T-helper 2 cell treated with Interferon-gamma antibody and Interleukin-4, amounts not matched to agents 5 μg/mL and 100 μg/mL, for 36 hours (primary cell): ENCODE data around the gene CCL14.

Source experiments
- DNase-seq: peaks from one replicate; pipeline ENCODE4 v3.0.0; 2021; ENCODE audit warnings: low spot score
- H3K27ac Mint-ChIP-seq: one replicate; pipeline ENCODE4 v1.8.0; 2021; ENCODE audit warnings: mild to moderate bottlenecking, mixed read lengths
- H3K27me3 Mint-ChIP-seq: one replicate; pipeline ENCODE4 v1.8.0; 2021; ENCODE audit warnings: low read depth, mixed read lengths
- H3K36me3 Mint-ChIP-seq: one replicate; pipeline ENCODE4 v1.8.0; 2021; ENCODE audit warnings: low read depth, mixed read lengths
- H3K4me1 Mint-ChIP-seq: one replicate; pipeline ENCODE4 v1.8.0; 2021; ENCODE audit warnings: low read depth, mixed read lengths
- H3K4me3 Mint-ChIP-seq: one replicate; pipeline ENCODE4 v1.8.0; 2022; ENCODE audit warnings: mild to moderate bottlenecking, moderate library complexity, mixed read lengths
- H3K9me3 Mint-ChIP-seq: one replicate; pipeline ENCODE4 v1.8.0; 2021; ENCODE audit warnings: mixed read lengths

The CCL14 gene

DNA sequence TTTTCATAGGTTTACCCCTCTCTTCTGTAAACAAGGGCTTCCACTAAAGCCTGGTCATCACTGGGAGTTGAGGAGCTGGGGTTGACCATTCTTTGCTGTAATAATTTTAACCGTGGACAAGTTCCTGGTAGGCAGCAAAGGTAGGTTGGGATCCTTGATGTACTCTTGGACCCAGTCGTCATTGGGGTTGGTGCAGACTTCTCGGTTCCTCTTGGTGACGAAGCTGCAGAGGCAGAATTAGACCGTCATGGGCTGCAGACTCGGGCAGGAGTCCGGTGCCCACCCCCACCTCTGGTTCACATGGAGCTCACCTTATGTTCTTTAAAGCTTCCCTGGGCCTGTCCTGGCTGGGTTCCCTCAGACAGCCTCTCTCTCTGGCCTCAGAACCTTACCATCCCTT is 9.0 kb downstream of the CCL14 start:
- no peak overlapping the region for H3K27ac Mint-ChIP-seq
- H3K4me3 Mint-ChIP-seq: no peak overlapping the region
- H3K9me3 Mint-ChIP-seq: no peaks in the 10 kb centered on the region
- no peaks in the 10 kb centered on the region for H3K4me1 Mint-ChIP-seq
- no peaks in the 10 kb centered on the region for H3K36me3 Mint-ChIP-seq
- H3K27me3 Mint-ChIP-seq: peaks cover 6% of the 10 kb centered on the region
- no peak for DNase-seq

DNA sequence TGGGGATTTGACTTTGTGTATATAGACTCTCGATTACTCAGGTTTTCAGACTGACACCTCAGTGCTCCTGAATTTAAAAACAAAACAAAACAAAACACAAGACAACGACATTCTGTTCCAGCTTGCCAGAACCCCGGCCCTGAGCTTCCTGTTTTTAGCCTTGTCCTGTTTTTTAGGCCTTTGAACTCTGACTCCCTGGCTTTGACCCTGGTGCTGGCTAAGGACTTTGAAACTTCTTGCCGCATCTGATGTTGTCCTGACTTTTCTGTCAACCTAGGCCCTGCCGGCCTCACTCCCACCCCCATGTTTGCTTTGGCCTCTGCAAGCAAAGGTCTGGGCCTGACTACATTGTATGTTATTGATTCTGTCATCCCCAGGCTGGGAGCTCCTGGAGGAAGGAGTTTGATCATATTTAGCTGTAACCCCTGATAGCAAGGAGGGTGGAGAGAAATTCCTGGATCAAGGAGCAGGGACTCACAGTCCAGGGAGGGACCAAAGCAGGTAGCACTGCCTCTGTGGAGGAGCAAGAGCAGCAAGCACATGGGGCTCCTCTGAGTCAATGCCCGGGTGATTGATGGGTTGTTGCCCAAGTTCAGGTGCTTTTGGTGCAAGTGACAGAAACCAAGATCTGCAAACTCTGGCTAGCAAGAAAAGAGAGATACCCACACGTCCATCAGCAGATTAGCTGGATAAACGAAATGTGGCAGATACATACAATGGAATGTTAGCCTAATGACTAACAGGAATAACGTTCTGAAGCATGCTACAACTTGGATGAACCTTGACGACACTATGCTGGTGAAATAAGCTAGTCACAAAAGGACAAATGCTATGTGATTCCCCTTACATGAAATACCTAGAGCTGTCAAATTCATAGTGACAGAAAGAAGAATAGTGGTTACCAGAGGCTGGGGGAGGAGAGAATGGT is 12.9 kb downstream of the CCL14 start:
- Mint-ChIP-seq H3K9me3 (no peaks in the 10 kb centered on the region), H3K4me3 (no peak overlapping the region), H3K36me3 (no peaks in the 10 kb centered on the region), H3K4me1 (no peaks in the 10 kb centered on the region), H3K27me3 (peaks cover 9% of the 10 kb centered on the region), H3K27ac (no peak overlapping the region)
- no peak for DNase-seq

DNA sequence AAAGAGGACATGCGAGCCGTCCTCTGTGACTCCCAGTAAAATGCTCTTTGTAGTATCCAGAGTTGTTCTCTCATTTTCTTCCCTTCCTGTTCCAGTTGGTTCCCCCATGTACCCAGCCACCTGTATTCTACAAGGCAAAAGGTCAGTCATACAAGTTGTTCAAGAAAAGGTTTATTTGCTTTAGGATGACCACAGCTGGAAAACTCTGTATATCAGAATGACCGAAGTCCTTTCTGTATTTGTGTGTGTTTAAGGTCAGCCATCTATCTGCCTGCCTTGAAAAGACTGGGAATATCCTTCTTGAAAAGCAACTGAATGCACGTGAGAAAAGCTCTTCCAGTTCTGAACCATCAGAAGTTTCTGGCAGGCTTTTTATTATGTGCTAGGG is 13.6 kb downstream of the CCL14 start:
- no peak for DNase-seq
- H3K4me3 Mint-ChIP-seq: no peak overlapping the region
- H3K27ac Mint-ChIP-seq: no peak overlapping the region

DNA sequence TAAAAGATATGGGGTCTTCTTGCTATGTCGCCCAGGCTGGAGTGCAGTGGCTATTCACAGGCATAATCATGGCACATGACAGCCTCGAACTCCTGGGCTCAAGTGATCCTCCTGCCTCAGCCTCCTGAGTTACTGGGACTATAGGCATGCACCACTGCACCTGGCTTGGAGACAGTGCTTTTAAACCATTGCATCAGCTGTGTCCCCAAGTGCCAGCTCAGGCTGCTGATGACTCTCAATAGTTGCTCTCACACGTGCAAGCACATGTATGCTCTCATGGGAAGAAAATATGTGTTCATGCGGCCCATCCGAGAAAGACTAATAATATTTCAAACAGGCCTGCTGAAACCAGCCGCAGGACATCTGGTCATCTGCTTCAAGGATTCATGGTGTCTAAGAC is 14.0 kb downstream of the CCL14 start:
- Mint-ChIP-seq H3K27me3 (peaks cover 9% of the 10 kb centered on the region), H3K4me3 (no peak overlapping the region), H3K36me3 (no peaks in the 10 kb centered on the region), H3K27ac (no peak overlapping the region), H3K4me1 (no peaks in the 10 kb centered on the region), H3K9me3 (no peaks in the 10 kb centered on the region)
- no peak for DNase-seq

More for the DNA sequence above, 13.6 kb downstream of the CCL14 start:
- H3K36me3 Mint-ChIP-seq: no peaks in the 10 kb centered on the region
- H3K4me1 Mint-ChIP-seq: no peaks in the 10 kb centered on the region
- H3K9me3 Mint-ChIP-seq: no peaks in the 10 kb centered on the region
- H3K27me3 Mint-ChIP-seq: peaks cover 9% of the 10 kb centered on the region

DNA sequence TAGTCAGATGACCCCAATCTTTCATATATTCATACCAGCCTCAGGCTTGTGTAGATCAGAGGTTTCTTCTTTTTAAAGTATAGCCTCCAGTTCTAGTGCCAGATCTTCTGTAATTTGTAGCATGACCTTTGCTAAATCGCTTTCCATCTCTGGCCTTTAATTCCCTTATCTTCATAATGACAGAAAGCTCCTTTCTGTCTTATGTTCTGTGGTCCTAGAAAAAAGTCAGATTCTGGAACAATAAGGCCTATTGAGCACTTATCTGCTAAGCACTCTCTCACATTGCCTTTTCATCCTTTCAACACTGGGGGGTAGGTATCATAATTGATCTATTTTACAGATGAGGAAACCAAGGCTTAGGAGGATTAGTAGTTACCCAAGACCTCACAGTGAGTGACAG is 14.5 kb downstream of the CCL14 start:
- Mint-ChIP-seq H3K4me1 (no peaks in the 10 kb centered on the region), H3K27me3 (peaks cover 9% of the 10 kb centered on the region), H3K36me3 (no peaks in the 10 kb centered on the region), H3K9me3 (no peaks in the 10 kb centered on the region), H3K27ac (no peak overlapping the region), H3K4me3 (no peak overlapping the region)
- no peak for DNase-seq

DNA sequence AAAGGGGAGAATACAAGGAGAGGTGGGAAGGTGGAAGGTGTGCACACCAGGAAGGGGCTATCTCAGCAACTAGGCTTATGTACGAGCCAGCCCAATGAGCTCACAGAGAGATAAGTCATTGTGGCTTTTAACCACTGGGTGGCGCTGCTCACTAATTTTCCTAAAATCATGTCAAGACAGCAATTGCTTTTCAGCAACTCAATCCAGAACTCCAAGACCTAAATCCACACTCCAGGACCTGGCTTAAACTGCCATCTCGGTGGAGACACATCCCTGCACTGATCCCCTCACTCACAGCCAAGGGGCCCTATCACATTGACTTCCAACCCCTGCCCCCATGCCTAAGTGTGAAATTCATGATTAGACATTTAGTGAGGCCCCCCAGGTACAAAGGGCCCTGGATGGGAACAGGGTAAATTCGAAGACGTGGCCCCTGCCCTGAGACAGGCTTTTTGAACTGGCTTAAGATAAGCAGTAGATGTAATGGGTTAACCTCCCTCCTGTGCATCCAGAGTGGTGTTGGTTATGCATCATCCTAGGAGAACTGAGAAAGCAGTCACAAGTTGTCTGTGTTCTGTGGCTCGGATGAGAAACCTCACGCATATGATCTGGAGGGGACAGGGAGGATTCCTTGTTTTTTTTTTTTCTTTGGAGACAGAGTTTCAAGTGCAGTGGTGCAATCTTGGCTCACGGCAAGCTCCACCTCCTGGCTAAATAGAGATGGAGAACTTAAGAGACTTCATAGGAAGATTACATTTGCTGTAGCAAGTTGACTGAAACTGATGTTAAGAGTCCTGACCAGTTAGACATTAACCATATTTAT is 16.8 kb downstream of the CCL14 start:
- DNase-seq: peak; percentile 45
- H3K9me3 Mint-ChIP-seq: no peaks in the 10 kb centered on the region
- H3K4me3 Mint-ChIP-seq: no peak overlapping the region
- H3K27me3 Mint-ChIP-seq: peaks cover 12% of the 10 kb centered on the region
- no peak overlapping the region for H3K27ac Mint-ChIP-seq
- H3K36me3 Mint-ChIP-seq: no peaks in the 10 kb centered on the region
- H3K4me1 Mint-ChIP-seq: peaks cover 3% of the 10 kb centered on the region

DNA sequence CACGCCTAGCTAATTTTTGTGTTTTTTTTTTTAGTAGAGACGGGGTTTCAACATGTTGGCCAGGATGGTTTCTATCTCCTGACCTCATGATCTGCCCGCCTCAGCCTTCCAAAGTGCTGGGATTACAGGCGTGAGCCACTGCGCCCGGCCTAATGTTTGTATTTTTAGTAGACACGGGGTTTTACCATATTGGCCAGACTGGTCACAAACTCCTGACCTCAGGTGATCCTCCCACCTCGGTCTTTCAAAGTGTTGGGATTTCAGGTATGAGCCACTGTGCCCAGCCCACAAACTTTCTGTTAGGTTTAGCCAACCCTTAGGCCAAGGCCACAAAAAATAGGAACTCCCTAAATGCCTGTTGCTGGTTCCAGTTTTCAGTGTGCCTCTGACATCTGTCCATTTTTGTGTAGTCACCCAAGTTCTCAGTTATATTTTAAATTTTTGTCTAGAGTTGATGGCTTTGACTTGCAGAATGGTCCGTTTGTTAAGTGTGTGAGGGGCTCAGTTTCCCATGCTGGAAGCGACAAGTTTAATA is 17.9 kb downstream of the CCL14 start:
- H3K27ac Mint-ChIP-seq: no peak overlapping the region
- no peaks in the 10 kb centered on the region for H3K36me3 Mint-ChIP-seq
- H3K27me3 Mint-ChIP-seq: peaks cover 13% of the 10 kb centered on the region
- no peak for DNase-seq
- H3K4me1 Mint-ChIP-seq: peaks cover 3% of the 10 kb centered on the region
- H3K9me3 Mint-ChIP-seq: no peaks in the 10 kb centered on the region
- H3K4me3 Mint-ChIP-seq: no peak overlapping the region

DNA sequence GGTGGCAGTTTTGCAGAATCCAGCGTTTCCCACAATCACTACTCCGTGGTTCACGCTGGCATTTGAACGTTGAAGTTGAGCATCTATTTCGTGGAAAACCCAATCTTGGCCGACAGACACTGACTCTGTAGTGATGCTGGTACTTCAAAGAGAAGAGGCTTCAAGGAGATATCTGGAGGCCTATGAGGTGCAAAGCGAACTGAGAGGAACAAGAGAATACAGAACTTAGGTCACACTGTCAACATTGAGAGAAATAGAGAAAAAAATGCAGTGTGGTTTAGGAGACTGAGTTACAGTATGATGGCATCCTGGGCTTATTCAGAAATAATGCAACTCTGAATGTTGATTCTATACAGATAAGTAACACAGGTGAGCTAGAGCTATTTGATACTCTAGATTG is 21.3 kb downstream of the CCL14 start:
- no peak for DNase-seq
- Mint-ChIP-seq H3K36me3 (no peaks in the 10 kb centered on the region), H3K27ac (no peak overlapping the region)

DNA sequence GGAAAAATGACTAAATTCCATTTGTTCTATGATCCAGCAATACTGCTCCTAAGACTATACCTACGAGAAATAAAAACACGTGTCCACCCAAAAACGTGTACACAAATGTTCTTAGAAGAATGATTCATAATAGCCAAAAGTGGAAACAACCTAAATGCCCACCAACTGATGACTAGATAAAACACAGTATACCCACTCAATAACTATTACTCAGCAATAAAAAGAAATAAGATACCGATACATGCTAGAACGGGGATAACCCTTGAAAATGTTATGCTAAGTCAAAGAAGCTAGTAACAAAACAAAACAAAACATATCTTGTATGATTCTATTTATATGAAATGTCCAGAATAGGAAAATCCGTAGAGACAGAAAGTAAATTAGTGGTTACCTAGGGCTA is 22.9 kb downstream of the CCL14 start:
- peaks cover 3% of the 10 kb centered on the region for H3K4me1 Mint-ChIP-seq
- peaks cover 25% of the 10 kb centered on the region for H3K27me3 Mint-ChIP-seq
- DNase-seq: no peak
- H3K36me3 Mint-ChIP-seq: no peaks in the 10 kb centered on the region
- H3K27ac Mint-ChIP-seq: no peak overlapping the region
- H3K4me3 Mint-ChIP-seq: no peak overlapping the region
- H3K9me3 Mint-ChIP-seq: no peaks in the 10 kb centered on the region

More for the DNA sequence above, 21.3 kb downstream of the CCL14 start:
- Mint-ChIP-seq H3K4me1 (peaks cover 3% of the 10 kb centered on the region), H3K27me3 (peaks cover 16% of the 10 kb centered on the region), H3K4me3 (no peak overlapping the region), H3K9me3 (no peaks in the 10 kb centered on the region)

DNA sequence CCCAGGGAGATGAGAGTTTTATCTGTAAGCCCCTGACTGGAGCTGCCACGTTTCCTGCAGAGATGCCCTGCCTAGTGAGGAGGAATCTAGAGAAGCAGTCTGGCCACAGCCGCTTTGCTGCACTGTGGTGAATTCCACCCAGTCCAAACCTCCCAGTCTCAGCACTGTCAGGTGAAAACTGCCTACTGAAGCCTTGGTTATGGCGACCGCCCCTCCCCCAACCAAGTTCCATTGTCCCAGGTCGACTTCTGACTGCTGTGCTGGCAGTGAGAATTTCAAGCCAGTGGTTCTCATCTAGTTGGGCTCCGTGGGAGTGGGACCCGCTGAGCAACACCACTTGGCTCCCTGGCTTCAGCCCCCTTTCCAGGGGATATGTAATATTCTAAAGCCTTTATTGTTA is 32.8 kb downstream of the CCL14 start:
- Mint-ChIP-seq H3K4me3 (no peak overlapping the region), H3K27me3 (peaks cover 32% of the 10 kb centered on the region), H3K27ac (no peak overlapping the region), H3K36me3 (no peaks in the 10 kb centered on the region), H3K9me3 (no peaks in the 10 kb centered on the region), H3K4me1 (no peaks in the 10 kb centered on the region)
- DNase-seq: no peak

DNA sequence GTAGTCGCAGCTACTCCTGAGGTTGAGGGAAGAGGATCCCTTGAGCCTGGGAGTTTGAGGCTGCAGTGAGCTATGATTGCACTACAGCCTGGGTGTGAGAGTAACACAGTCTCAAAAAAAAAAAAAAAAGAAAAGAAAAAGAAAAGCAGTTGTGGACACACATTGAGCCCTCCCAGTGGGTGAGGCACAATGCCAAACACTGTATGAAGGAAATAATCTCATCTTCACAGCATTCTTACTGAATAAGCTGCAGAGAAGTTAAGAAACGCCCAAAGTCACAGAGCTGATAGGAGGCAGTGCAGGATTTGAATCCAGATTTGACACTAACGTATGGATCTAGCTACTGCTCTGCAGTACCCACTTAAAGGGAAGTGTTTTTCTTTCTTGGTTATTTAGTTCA is 37.1 kb downstream of the CCL14 start:
- Mint-ChIP-seq H3K9me3 (no peaks in the 10 kb centered on the region), H3K36me3 (no peaks in the 10 kb centered on the region), H3K4me3 (no peak overlapping the region), H3K27me3 (peaks cover 9% of the 10 kb centered on the region), H3K27ac (no peak overlapping the region), H3K4me1 (no peaks in the 10 kb centered on the region)
- DNase-seq: no peak

DNA sequence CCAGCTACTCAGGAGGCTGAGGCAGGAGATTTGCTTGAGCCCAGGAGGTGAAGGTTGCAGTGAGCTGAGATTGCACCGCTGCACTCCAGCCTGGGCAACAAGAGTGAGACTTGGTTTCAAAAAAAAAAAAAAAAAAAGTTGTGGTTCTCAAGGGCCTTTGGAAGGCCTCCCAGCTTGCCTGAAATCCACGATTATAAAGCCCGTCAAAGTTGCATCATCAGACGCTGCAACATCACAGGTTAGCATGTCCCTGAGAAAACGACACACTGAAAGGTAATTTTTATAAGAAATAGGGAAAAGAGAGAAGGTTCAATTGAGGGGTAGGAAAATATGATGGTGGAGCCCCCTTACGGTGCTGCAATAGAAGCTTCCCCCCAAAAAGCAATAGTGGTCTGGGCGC is 38.4 kb downstream of the CCL14 start:
- DNase-seq: no peak
- H3K4me1 Mint-ChIP-seq: no peaks in the 10 kb centered on the region
- no peak overlapping the region for H3K4me3 Mint-ChIP-seq
- peaks cover 9% of the 10 kb centered on the region for H3K27me3 Mint-ChIP-seq
- H3K36me3 Mint-ChIP-seq: no peaks in the 10 kb centered on the region
- H3K9me3 Mint-ChIP-seq: no peaks in the 10 kb centered on the region
- H3K27ac Mint-ChIP-seq: no peak overlapping the region

DNA sequence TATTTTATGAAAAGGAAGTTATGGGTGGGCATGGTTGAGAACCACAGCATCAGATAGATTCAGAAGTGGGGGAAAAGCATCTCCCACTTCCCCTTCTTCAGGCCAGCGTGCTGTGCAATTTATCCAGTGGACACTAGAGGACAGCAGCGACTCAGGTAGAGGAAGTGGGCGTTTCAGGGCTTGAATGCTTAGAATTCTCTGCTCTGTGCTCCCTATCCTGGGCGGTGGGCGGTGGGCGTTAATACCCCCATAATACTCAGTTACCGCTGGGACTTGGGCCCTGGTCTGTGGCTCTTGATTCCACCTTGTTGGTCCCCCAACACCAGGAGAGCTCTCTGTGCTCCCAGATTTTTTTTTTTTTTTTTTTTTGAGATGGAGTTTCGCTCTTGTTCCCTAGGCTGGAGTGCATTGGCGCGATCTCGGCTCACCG is 39.4 kb downstream of the CCL14 start:
- H3K27ac Mint-ChIP-seq: no peak overlapping the region
- H3K9me3 Mint-ChIP-seq: no peaks in the 10 kb centered on the region
- H3K36me3 Mint-ChIP-seq: no peaks in the 10 kb centered on the region
- peak; percentile 19 for DNase-seq
- no peak overlapping the region for H3K4me3 Mint-ChIP-seq
- H3K27me3 Mint-ChIP-seq: peaks cover 9% of the 10 kb centered on the region
- H3K4me1 Mint-ChIP-seq: no peaks in the 10 kb centered on the region

DNA sequence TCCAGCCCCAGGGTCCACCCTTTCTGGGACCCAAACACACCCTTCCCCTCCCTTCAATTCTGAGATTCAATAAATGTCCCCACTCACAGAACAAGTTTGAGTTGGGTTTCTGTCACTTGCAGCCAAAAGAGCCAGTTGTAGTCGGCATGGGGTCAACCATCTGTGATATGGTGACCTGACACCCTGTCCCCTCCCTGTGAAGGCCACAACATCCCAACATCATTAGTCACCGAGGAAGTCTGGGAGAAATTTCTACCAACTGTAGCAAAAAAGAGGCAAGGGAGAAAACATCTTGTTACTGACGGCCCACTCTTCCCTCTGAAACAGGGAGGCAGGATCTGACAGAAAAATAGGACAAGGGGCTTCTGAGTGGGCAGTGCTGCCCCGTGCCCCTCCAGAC is 42.4 kb downstream of the CCL14 start:
- H3K9me3 Mint-ChIP-seq: no peaks in the 10 kb centered on the region
- no peak overlapping the region for H3K27ac Mint-ChIP-seq

More for the DNA sequence above, 42.4 kb downstream of the CCL14 start:
- no peak overlapping the region for H3K4me3 Mint-ChIP-seq
- H3K27me3 Mint-ChIP-seq: peaks cover 2% of the 10 kb centered on the region
- H3K36me3 Mint-ChIP-seq: no peaks in the 10 kb centered on the region
- no peaks in the 10 kb centered on the region for H3K4me1 Mint-ChIP-seq
- DNase-seq: no peak
